ENCODE data around the gene DIO1.
A peak's percentile ranks its signal among the peaks of the same experiment; 100 is the strongest.

- TF ChIP-seq MXI1 (conservative IDR thresholded peaks at IDR 0.05; ENCODE audit: poor library complexity, severe bottlenecking) (peak; percentile 78), POLR2AphosphoS5 (IDR thresholded peaks at IDR 0.05) (peak; percentile 44), EZH2 (IDR thresholded peaks at IDR 0.05; ENCODE audit: borderline replicate concordance, insufficient read depth, low read length, poor library complexity, severe bottlenecking) (no peak), RAD21 (conservative IDR thresholded peaks at IDR 0.05) (peak; percentile 26), TAF1 (IDR thresholded peaks at IDR 0.05; ENCODE audit: low read depth) (no peak), EP300 (conservative IDR thresholded peaks at IDR 0.05; ENCODE audit: poor library complexity, severe bottlenecking) (no peak), SMC3 (conservative IDR thresholded peaks at IDR 0.05; ENCODE audit: poor library complexity) (no peak)
- TF ChIP-seq, protein P1, sequence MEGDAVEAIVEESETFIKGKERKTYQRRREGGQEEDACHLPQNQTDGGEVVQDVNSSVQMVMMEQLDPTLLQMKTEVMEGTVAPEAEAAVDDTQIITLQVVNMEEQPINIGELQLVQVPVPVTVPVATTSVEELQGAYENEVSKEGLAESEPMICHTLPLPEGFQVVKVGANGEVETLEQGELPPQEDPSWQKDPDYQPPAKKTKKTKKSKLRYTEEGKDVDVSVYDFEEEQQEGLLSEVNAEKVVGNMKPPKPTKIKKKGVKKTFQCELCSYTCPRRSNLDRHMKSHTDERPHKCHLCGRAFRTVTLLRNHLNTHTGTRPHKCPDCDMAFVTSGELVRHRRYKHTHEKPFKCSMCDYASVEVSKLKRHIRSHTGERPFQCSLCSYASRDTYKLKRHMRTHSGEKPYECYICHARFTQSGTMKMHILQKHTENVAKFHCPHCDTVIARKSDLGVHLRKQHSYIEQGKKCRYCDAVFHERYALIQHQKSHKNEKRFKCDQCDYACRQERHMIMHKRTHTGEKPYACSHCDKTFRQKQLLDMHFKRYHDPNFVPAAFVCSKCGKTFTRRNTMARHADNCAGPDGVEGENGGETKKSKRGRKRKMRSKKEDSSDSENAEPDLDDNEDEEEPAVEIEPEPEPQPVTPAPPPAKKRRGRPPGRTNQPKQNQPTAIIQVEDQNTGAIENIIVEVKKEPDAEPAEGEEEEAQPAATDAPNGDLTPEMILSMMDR (IDR thresholded peaks at IDR 0.05; ENCODE audit: poor library complexity, severe bottlenecking) = no peak
- TF ChIP-seq, protein P2, sequence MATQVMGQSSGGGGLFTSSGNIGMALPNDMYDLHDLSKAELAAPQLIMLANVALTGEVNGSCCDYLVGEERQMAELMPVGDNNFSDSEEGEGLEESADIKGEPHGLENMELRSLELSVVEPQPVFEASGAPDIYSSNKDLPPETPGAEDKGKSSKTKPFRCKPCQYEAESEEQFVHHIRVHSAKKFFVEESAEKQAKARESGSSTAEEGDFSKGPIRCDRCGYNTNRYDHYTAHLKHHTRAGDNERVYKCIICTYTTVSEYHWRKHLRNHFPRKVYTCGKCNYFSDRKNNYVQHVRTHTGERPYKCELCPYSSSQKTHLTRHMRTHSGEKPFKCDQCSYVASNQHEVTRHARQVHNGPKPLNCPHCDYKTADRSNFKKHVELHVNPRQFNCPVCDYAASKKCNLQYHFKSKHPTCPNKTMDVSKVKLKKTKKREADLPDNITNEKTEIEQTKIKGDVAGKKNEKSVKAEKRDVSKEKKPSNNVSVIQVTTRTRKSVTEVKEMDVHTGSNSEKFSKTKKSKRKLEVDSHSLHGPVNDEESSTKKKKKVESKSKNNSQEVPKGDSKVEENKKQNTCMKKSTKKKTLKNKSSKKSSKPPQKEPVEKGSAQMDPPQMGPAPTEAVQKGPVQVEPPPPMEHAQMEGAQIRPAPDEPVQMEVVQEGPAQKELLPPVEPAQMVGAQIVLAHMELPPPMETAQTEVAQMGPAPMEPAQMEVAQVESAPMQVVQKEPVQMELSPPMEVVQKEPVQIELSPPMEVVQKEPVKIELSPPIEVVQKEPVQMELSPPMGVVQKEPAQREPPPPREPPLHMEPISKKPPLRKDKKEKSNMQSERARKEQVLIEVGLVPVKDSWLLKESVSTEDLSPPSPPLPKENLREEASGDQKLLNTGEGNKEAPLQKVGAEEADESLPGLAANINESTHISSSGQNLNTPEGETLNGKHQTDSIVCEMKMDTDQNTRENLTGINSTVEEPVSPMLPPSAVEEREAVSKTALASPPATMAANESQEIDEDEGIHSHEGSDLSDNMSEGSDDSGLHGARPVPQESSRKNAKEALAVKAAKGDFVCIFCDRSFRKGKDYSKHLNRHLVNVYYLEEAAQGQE (IDR thresholded peaks at IDR 0.05; ENCODE audit: borderline replicate concordance) = no peak
Measured at GRCh38 chr1:53945433-53946251, 51.7 kb downstream of the DIO1 start, which contains the start of gene IFT25.
